HL-60 (cell line): ENCODE measurements around the gene TENM4.

Source experiments
- DNase-seq, 2 experiments: peaks; one replicate each; pipeline ENCODE4 v3.0.0-alpha.2; 2010 to 2020; ENCODE audit warnings: low read depth in 1 of 2, low spot score in 1 of 2
- H3K27ac ChIP-seq: fragments of 250-450 bp; sonication (Bioruptor Pico); replicated peaks from 2 replicates; pipeline ENCODE4 v1.5.1; 2020; ENCODE audit warnings: mild to moderate bottlenecking, moderate library complexity
- H3K27me3 ChIP-seq: fragments of 250-450 bp; sonication (Bioruptor Pico); 2 replicates; pipeline ENCODE4 v1.5.1; 2021; ENCODE audit warnings: mild to moderate bottlenecking, moderate library complexity; ENCODE audit not compliant: insufficient read depth, poor library complexity, severe bottlenecking
- H3K4me3 ChIP-seq: replicated peaks from 2 replicates; pipeline ENCODE4 v1.5.1; 2011; ENCODE audit warnings: mild to moderate bottlenecking, control low read depth, low read length; ENCODE audit not compliant: insufficient read depth
- CTCF ChIP-seq: IDR thresholded peaks from one replicate; pipeline ENCODE4 v1.5.1; 2011; ENCODE audit warnings: low read length, control low read depth, inconsistent platforms; ENCODE audit not compliant: insufficient read depth
- GABPA ChIP-seq: IDR thresholded peaks from 2 replicates; pipeline ENCODE4 v1.6.1; 2012; ENCODE audit warnings: low read depth
- POLR2AphosphoS5 ChIP-seq: IDR thresholded peaks from 2 replicates; pipeline ENCODE4 v1.6.1; 2012; ENCODE audit warnings: low read depth
- REST ChIP-seq: IDR thresholded peaks from 2 replicates; pipeline ENCODE4 v1.6.1; 2012; ENCODE audit warnings: low read depth; ENCODE audit not compliant: insufficient replicate concordance
- SPI1 ChIP-seq: IDR thresholded peaks from 2 replicates; pipeline ENCODE4 v1.6.1; 2012; ENCODE audit warnings: low read depth, mild to moderate bottlenecking, borderline replicate concordance

Gene TENM4

GRCh38 chr11:78846269-78846668, 594.6 kb downstream of the TENM4 start:
- Histone ChIP-seq H3K27ac (no peak overlapping the region), H3K4me3 (no peak overlapping the region), H3K27me3 (no peaks in the 10 kb centered on the region)
- TF ChIP-seq SPI1 = no peak
- TF ChIP-seq POLR2AphosphoS5 = no peak
- no peak for TF ChIP-seq REST
- DNase-seq = no peak

DNA sequence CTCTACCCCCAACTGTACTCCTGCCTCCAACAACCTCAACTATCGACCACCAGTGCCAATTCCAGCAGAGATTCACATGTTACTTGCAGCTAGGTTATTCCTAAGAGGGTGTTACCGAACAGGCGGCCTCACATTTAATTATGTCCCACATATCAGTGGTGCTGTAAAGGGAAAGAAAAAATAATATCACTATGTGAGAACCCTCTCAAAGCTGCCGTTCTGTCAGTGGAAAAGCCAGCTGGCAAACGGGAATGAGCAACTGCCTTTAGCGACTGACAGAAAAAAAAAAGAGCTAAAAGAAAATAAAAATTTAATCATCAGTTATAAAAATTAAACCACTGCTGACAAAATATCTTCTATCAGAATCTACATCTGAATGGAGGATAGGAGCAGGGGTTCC, 595.3 kb downstream of the TENM4 start:
- TF ChIP-seq GABPA (no peak), POLR2AphosphoS5 (no peak), REST (no peak), CTCF (no peak), SPI1 (no peak)
- H3K4me3 ChIP-seq = no peak overlapping the region
- H3K27ac ChIP-seq = no peak overlapping the region
- H3K27me3 ChIP-seq = no peaks in the 10 kb centered on the region
- no peak for DNase-seq

GRCh38 chr11:78841456-78842060, 599.3 kb downstream of the TENM4 start:
- Histone ChIP-seq H3K27ac (no peak overlapping the region), H3K27me3 (peaks cover under 1% of the 10 kb centered on the region), H3K4me3 (no peak overlapping the region)
- DNase-seq = no peak
- TF ChIP-seq POLR2AphosphoS5 (no peak), GABPA (no peak), REST (no peak), SPI1 (no peak)

- Histone ChIP-seq H3K27me3 (peaks cover 3% of the 10 kb centered on the region), H3K27ac (no peak overlapping the region), H3K4me3 (no peak overlapping the region)
- no peak for DNase-seq
- no peak for TF ChIP-seq SPI1
These were observed 600.2 kb downstream of the TENM4 start for GRCh38 chr11:78840623-78841022.

- no peak for TF ChIP-seq GABPA
- no peak for TF ChIP-seq REST
- TF ChIP-seq CTCF = no peak
- no peak for TF ChIP-seq SPI1
- TF ChIP-seq POLR2AphosphoS5 = no peak
- H3K27me3 ChIP-seq = peaks cover 3% of the 10 kb centered on the region
- no peak for DNase-seq
- H3K4me3 ChIP-seq = no peak overlapping the region
- H3K27ac ChIP-seq = no peak overlapping the region
These were observed 600.6 kb downstream of the TENM4 start for GRCh38 chr11:78840200-78840599.
